Measurements from ENCODE around the gene PTPRA.
"Not testable (repeated sequence)": the region's sequence is repeated elsewhere in the genome, so short reads cannot be mapped to it uniquely, and the experiment has no call there.

The PTPRA gene

GRCh38 chr20:2873010-2873746 lies at the start of gene PTPRA:
PTPRA (plus strand) TSS chr20:2873481; CDS start chr20:2964278, 90,797 bp downstream.
- DNase-seq (ENCODE audit: low read depth): peak; percentile 84

DNA sequence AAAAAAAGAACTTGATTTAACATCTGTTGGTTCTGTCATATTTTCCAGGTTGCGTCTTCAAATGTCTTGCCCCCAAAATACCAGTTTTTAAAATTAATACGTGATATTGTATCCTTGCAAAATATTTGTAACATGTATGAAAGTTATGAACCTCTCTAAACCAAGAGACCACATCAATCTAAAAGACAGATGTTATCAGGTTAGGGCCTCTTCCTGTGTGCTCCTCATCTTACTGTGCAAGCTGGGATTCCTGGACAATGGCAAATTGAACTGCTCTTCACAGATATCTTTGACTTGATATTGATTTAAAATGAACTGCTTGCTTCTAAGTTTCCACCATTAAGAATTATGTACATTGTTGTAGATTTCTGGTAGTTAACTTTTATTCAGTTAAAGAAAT lies 47.5 kb upstream of the PTPRA start:
- no peak for DNase-seq (ENCODE audit: low read depth)

GRCh38 chr20:2826655-2827054 lies 46.6 kb upstream of the PTPRA start:
- DNase-seq (ENCODE audit: low read depth): no peak

DNA sequence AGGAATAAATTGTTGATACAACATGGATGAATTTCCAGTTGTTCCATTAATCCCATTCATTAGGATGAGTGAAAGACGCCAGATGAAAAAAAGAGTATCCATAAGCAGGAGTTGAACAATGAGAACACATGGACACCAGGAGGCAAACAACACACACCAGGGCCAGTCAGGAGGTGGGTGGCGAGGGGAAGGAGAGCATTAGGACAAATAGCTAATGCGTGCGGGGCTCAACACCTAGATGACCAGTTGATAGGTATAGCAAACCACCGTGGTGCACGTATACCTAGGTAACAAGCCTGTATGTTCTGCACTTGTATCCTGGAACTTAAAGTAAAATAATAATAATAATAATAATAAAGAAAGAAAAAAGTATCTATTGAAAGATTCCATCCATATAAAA lies 43.9 kb upstream of the PTPRA start:
- DNase-seq (ENCODE audit: low read depth): no peak

- not testable (repeated sequence) for DNase-seq (ENCODE audit: low read depth)
Observed at GRCh38 chr20:2831206-2831605, 42.1 kb upstream of the PTPRA start.

DNA sequence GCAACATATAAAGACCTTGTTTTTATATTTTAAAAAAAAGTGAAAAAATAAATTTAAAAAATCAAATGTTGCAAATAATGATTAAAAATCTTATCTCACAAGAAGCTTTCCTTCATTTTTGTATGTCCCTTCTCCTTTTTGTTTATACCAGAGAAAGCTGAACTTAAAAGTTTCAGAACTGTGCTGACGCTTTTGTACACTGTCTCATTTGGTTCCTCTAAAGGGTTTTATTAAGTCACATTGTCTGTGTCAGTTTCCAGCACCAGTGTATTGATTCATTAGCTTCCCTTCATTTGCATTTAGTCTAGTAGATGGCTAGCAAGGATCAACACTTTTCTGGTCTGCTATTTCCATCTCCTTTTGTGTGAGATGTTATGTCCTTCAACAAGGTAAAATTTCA lies 39.5 kb upstream of the PTPRA start:
- no peak for DNase-seq (ENCODE audit: low read depth)

GRCh38 chr20:2834401-2835110 lies 38.7 kb upstream of the PTPRA start:
- DNase-seq (ENCODE audit: low read depth): no peak

DNA sequence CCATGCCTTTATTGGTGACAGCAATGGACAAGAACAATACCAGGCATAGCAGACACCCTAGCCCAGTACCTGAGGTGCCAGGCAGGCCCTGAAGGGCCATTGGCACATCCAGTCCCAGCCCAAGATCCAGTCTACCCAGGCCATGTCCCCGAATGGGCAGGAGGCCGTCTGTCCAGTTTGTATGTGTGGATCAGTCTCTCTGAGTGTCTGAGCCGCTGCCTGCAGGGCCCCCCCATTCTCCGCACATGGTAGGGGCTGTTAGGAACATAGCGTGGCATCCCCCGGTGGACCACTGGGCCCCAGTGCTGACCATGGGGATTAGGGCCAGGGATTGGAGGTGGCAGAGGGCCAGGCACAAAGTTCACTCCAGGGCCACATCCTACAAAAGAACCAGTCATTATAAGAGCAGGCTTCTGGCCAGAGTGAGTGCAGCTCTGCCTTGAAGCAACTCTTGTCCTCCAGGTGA lies 37.9 kb upstream of the PTPRA start:
- no peak for DNase-seq (ENCODE audit: low read depth)

DNA sequence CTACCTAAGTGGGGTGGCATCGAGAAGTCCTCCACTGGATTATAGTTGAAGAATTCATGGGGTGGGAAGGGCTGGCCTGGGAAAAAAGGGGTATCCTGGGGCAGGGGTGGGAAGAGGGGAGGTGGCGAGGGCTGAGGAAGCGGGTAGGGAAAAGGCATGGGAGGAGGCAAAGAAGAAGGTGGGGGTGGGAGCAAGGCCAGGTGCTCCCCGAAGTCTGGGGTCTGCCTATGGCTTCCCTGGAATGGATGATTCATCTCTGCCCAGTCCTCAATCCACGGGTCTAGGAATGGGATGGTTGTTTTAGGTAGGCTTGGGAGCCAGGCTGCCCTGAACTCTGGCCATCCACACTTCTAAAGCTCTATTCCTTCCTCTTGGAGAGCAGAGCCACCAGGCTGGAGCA lies 37.2 kb upstream of the PTPRA start:
- DNase-seq (ENCODE audit: low read depth): no peak

DNA sequence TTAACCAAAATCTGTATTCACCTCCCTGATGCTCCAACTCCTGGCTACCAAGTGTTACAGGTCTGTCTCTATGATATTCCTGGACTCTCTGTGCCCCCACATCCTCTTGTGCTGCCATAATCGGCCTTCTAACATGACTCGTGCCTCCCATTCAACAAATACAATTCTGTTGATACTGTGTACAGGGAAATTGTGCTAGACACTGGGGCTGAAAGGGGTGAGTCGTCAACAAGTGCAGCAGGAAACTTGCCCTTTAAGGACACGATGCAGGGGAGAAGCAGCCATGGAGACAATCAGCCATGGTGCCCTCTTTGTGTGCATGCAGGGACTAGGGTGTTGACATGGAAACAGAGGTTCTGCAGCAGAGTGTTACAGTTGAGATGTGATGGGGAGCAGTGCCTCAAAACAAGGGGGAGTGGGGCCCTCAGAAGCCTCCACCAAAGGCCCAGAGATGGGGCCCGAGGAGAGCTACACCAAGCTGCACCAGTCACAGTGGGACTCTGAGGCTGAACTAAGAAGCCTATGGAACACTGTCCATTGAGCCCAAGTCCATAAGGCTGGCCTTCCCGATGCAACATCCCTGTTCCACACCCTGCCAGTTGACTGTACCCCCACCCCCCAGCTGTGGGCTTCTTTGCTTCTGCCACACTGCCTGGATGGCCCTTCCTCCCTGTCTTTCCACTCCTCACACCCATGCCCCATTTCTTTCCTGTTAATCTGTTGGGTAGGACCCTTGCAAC lies 35.9 kb upstream of the PTPRA start:
- no peak for DNase-seq (ENCODE audit: low read depth)

- DNase-seq (ENCODE audit: low read depth): no peak
Observed at GRCh38 chr20:2838170-2838797, 35.0 kb upstream of the PTPRA start.

DNA sequence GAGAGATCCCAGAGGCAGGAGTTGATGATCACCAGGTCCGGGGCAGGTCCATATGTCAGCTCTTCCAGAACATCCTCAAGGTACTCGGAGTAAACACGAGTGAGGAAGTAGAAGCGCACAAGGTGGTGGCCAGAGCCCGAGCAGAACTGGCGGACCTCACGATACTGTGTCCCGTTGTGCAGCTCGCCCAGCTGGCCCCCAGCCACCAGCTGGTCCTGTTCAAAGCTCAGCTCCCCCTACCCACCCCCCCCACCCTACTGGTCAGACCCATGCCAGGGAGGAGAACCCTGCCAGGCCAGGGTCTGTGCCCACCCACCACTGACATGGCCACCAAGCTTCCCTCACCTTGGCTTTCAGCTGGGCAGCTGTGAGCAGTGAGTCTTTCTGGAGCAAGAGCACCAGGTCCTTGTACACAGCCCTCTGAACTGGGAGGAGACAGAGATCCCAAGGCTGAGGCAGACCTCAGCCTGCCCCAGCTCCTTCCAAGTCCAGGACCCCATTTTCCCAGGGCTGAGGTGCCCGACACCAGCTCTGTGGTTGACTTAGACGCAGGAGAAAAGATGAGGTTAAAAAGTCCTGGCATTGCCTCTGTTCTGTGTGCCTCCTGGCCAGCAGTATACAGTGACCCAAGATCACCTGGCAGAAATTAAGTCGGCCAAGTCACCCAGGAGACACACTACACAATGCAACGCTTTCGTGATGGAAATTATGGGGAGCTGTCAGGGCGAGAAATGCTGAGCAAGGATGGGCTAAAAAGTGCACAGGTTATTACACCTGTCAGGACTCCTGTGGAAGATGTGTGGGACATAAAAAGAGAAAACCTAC lies 34.2 kb upstream of the PTPRA start:
- no peak for DNase-seq (ENCODE audit: low read depth)

- DNase-seq (ENCODE audit: low read depth): no peak
Observed at GRCh38 chr20:2839732-2840137, 33.5 kb upstream of the PTPRA start.

DNA sequence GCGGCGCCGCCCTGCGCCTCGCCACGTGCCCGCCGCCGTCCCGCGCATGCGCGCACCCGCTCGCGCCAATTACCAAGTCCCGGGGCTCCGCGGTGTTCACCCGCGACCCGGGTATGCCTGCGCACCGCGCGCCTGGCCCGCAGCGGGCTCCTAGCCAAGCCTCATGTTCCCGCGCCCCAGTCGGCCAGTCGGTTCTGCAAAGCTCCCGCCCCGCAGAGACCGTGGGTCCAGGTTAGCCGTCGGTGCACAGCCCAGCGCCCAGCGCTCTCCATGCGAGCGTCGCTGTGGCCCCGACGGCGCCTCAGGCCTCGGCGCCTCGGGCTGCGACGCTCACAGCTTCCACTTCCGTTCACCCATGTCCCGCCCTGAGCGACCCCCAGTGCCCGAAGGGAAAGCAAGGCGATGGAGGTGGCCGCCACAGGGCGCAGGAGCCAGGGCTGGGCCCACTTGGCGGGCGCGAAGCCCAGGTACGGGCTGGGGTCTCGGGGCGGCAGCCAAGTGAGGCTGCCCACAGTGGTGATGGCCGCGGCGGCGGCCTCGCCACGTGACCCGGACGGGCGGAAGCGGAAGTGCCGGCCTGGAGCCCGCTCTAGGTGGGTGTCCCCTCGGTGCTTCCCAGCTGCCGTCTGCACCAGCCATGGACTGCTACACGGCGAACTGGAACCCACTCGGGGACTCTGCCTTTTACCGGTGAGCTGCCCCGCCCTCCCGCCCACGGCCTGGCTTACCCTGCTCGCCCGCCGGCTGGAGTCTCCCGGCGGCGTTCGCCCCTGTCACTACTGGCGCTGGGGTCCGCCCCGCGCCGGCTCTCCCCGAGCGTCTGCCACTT lies 32.9 kb upstream of the PTPRA start, which contains the start of the genes PCED1A and VPS16:
Gene PCED1A (minus strand): TSS at position 518 of the 829 bp plus-strand sequence. CDS start 743 bp downstream, outside the sequence.
Gene VPS16 (plus strand): TSS at position 608 of the 829 bp plus-strand sequence. CDS start 30 bp downstream, at position 638.
- peak; percentile 82 for DNase-seq (ENCODE audit: low read depth)

DNA sequence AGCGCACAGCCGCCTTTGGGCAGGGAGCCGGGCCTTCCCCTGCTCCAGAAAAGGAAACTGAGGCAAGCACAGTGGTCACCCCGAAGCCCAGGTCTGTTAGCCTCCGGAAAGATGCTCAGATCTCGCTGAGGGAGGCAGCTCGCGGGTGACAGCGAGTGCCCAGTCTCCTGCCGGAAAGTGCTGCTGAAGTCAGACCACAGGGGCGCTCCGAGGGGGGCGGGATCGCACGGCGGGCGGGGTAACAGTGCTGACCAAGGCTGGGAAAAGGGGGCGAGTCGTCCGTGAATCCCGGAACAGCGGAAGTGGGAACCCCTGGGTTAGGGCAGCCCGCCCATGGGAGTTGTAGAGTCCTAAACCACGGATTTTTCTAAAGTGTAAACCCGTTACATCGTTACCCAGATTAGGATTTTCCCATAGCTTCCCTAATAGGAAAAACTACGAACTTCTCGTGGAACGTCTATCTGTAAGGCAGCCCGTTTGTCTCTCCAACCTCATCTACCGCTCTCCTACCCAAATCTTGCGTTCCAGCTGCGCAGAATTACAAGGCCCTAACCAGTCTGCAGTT lies 32.2 kb upstream of the PTPRA start:
- DNase-seq (ENCODE audit: low read depth): no peak

DNA sequence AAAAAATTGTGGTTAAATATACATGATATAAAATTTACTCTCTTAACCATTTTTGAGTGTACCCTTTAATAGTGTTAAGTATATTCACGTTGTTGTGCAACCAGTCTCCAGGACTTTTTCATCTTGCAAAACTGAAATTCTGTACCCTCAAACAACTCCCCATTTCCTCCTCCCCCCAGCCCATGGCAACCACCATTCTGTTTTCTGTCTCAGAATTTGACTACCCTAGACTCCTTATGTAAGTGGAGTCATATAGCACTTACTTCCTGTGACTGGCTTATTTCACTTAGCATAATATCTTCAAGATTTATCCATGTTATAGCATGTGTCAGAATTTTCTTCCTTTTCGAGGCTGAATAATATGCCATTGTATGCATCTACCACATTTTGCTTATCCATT lies 27.7 kb upstream of the PTPRA start:
- no peak for DNase-seq (ENCODE audit: low read depth)

DNA sequence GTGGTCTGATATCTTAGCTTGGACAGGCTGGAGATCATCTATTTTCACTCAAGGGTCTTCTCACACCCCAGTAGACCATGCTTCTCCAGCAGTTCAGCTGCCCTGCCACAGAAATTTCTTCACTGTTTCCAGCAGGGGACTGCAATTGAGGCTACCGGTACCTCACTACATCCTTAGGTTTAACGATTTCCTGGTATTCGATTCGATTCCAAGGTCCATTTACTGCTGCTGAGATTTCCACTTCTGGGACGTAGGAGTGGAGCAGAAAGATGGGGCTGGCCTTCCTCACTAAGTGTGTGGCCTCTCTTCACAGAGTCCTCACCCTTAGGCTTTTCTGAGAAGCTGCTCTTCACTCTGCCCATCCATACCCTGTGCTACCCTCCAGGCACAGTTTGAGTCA lies 26.6 kb upstream of the PTPRA start:
- no peak for DNase-seq (ENCODE audit: low read depth)

- no peak for DNase-seq (ENCODE audit: low read depth)
Observed at GRCh38 chr20:2847802-2848201, 25.5 kb upstream of the PTPRA start.

- DNase-seq (ENCODE audit: low read depth): no peak
Observed at GRCh38 chr20:2849529-2849928, 23.8 kb upstream of the PTPRA start.

- DNase-seq (ENCODE audit: low read depth): no peak
Observed at GRCh38 chr20:2851086-2851485, 22.2 kb upstream of the PTPRA start.

All from activated T-helper 1 cell treated with Interleukin-2 at 50 U/mL for 16 hours (primary cell).